Small intestine (tissue), 7 donors: Measurements from ENCODE around the gene SLC9C1. TPM values are rescaled to one million over a fixed set of nuclear protein-coding genes. Genes with fewer than 3 reads are reported as not detected.

ENCODE experiments used
- DNase-seq, 2 donors: peaks; one replicate each; pipeline versions ENCODE4 v3.0.0 to v3.0.0-alpha.2; 2013
- FAIRE-seq: peaks from 2 replicates; lab custom pipeline; 2012; peaks lifted over from hg19 to GRCh38; lab: Jason Lieb, UNC
- H3K27ac ChIP-seq, 3 donors: one replicate each; pipeline ENCODE4 v1.5.1; 2013; ENCODE audit warnings: low read length in 2 of 3, mild to moderate bottlenecking in 2 of 3, control low read depth in 1 of 3, inconsistent platforms in 1 of 3, low read depth in 1 of 3, moderate library complexity in 1 of 3
- H3K27me3 ChIP-seq, 3 donors: one replicate each; pipeline ENCODE4 v1.6.1; 2013; ENCODE audit warnings: low read length in 3 of 3, inconsistent platforms in 1 of 3; ENCODE audit not compliant: control insufficient read depth in 3 of 3, insufficient read depth in 3 of 3
- H3K36me3 ChIP-seq, 3 donors: one replicate each; pipeline ENCODE4 v1.6.1; 2013; ENCODE audit warnings: low read length in 3 of 3, inconsistent platforms in 1 of 3, low read depth in 1 of 3, mild to moderate bottlenecking in 1 of 3, moderate library complexity in 1 of 3; ENCODE audit not compliant: control insufficient read depth in 3 of 3, insufficient read depth in 2 of 3
- H3K4me1 ChIP-seq, 3 donors: one replicate each; pipeline ENCODE4 v1.6.1; 2013; ENCODE audit warnings: low read length in 2 of 3, inconsistent platforms in 1 of 3, low read depth in 1 of 3, mild to moderate bottlenecking in 1 of 3, moderate library complexity in 1 of 3; ENCODE audit not compliant: control insufficient read depth in 3 of 3, insufficient read depth in 2 of 3
- H3K4me3 ChIP-seq, 3 donors: one replicate each; pipeline ENCODE4 v1.5.1; 2013; ENCODE audit warnings: low read length in 3 of 3, control low read depth in 1 of 3, inconsistent platforms in 1 of 3, low read depth in 1 of 3, mild to moderate bottlenecking in 1 of 3, moderate library complexity in 1 of 3
- H3K9me3 ChIP-seq, 2 donors: one replicate each; pipeline ENCODE4 v1.6.1; 2013; ENCODE audit warnings: low read depth in 1 of 2, low read length in 1 of 2; ENCODE audit not compliant: control insufficient read depth in 2 of 2, insufficient read depth in 1 of 2
- WGBS, 3 donors: extraction: QIAGEN DNeasy Blood & Tissue Kit; methylation state at CpG; one replicate each; pipeline ENCODE4 v1.1.7; 2013; 5-methylcytosine and 5-hydroxymethylcytosine counted together
- polyA plus RNA-seq, 4 donors: library from polyadenylated mRNA; stranded (reverse) in 3 of 4; unstranded in 1 of 4; fragments of 200-250 nt in 3 of 4; fragments of 120-200 nt in 1 of 4; gene quantifications; one replicate each; pipeline versions ENCODE4 v1.2.1 to v1.2.3, GENCODE V29; 2013
- donor health status: healthy with polysubstance abuse.
- donor health status: control.
- donor health status: control.
- donor health status: Bipolar disorder and iron deficiency.
- donor health status: healthy.

Gene SLC9C1
- polyA plus RNA-seq, 4 donors = 0.06 to 0.18 TPM; not detected in 2

- Histone ChIP-seq H3K4me3 (no peak overlapping the region), H3K36me3 (peaks cover 0 to 5% (median 0%) of the 10 kb centered on the region in 3 donors), H3K9me3 (no peaks in the 10 kb centered on the region), H3K27me3 (peaks cover 0 to 3% (median 0%) of the 10 kb centered on the region in 3 donors), H3K27ac (no peak overlapping the region), H3K4me1 (peaks cover 0 to 23% (median 0%) of the 10 kb centered on the region in 3 donors)
- FAIRE-seq (no peak), DNase-seq (peak; percentile 11 to 46)
- WGBS, 3 donors = 44 to 65% (median 62%) methylated on average over 2 of the region's 2 CpGs
Observed at GRCh38 chr3:112096176-112096575, 197.8 kb downstream of the SLC9C1 start.

DNA sequence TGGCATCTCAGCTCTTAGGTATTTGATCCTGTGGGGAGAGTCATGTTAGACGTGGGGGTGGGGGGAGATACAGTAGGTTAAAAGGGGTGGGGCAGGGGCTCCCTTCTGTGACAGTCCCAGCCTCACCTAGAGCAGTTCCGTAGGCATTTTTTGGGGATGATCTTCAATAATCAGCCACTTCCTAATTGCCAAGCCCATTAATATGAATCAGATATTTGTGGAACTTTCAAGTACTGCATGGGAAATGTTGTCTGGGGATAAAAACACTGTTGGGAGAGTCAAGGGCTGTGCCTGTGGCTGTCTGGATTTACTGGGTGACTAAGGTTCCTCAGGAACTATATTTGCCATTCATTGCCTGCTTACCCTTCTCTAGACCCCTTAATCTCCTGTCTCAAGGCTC is 198.3 kb downstream of the SLC9C1 start:
- no peaks in the 10 kb centered on the region for H3K9me3 ChIP-seq
- WGBS, 3 donors = 27 to 46% (median 43%) methylated on average over 2 of the region's 2 CpGs
- peaks cover 0 to 5% (median 0%) of the 10 kb centered on the region in 3 donors for H3K36me3 ChIP-seq
- H3K27ac ChIP-seq = no peak overlapping the region
- DNase-seq (no peak), FAIRE-seq (no peak)
- peaks cover 0 to 3% (median 0%) of the 10 kb centered on the region in 3 donors for H3K27me3 ChIP-seq
- peaks cover 0 to 27% (median 2%) of the 10 kb centered on the region in 3 donors for H3K4me1 ChIP-seq
- no peak overlapping the region for H3K4me3 ChIP-seq

- FAIRE-seq (no peak), DNase-seq (no peak)
- Histone ChIP-seq H3K9me3 (no peaks in the 10 kb centered on the region), H3K27ac (peak overlapping the region in 2 of 3 donors; percentile 14 to 34), H3K4me1 (peaks cover 0 to 39% (median 4%) of the 10 kb centered on the region in 3 donors), H3K36me3 (peaks cover 0 to 5% (median 0%) of the 10 kb centered on the region in 3 donors), H3K27me3 (peaks cover 0 to 3% (median 0%) of the 10 kb centered on the region in 3 donors), H3K4me3 (no peak overlapping the region)
Observed at GRCh38 chr3:112093180-112093522, 200.9 kb downstream of the SLC9C1 start.

DNA sequence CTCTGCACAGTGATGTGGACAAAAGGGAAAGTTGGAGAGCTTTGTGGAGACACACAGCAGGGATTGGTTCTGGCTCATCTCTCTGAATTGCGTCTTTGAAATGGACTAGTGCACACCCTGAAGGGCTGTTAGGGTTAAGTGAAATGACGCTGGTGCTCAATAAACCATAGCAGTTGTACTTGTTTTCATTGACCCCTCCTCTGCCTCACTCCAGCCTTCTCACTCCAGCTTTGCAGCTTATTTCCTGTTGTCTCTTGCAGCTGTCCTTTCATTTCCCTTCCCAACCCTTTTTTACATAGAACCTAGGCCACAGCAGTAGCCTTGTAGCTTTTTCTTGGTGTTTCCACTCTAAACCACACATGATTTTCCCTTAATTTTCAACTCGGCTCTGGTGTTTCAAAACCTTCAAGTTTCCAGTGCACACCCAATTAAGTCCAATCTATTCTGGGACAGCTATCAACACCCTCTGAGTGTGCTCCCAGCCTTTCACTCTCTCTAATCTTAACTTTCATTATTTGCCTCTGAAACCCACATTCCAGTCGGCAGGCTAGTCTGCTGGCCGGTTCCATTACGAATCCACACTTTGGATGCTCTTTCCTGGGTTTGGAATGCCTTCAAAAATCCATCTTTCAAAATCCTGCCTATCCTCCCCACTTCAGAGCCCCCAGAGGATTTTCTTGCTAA is 201.4 kb downstream of the SLC9C1 start:
- Histone ChIP-seq H3K36me3 (peaks cover 0 to 5% (median 0%) of the 10 kb centered on the region in 3 donors), H3K4me3 (no peak overlapping the region), H3K27me3 (peaks cover 0 to 5% (median 0%) of the 10 kb centered on the region in 3 donors), H3K9me3 (no peaks in the 10 kb centered on the region), H3K4me1 (peaks cover 0 to 42% (median 4%) of the 10 kb centered on the region in 3 donors), H3K27ac (peak overlapping the region in 2 of 3 donors; percentile 14 to 34)
- DNase-seq (peak; percentile 15 to 50), FAIRE-seq (no peak)
- 43 to 47% (median 47%) methylated on average over 6 of the region's 6 CpGs for WGBS, 3 donors

DNA sequence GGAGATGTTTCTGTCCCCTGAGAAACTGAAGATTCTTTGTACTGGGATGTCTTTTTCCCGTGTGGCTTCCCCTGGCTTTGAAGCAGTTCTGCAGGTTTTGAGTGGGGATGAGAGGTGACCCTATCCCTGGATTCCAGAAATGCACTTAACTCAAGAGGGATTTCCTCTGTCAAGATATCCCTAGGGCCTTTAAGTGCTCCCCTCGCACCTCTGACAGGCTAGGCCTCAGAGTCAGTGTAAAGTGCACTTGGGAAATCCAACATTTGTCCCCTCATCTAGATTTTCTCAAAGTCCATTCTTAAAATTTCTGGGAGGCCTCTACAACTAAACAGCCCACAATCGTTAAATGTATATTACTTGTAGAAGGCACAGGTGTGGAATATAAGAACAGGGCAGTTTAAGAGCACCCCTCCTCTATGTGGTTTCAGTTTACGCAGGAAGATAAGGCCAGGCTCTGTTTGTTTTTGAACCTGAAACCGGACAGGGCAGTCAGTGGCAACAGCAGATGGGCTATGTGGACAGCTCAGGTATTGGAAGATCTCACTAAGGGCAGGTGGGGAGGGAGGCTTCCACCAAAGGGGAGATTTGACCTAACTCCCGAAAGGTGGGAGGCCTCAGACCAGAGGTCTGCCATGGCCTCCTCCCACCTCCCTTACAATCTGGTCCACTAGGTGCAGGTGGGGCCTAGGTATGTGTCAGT is 203.0 kb downstream of the SLC9C1 start:
- 33 to 60% (median 42%) methylated on average over 6 of the region's 6 CpGs for WGBS, 3 donors
- peaks cover 0 to 5% (median 0%) of the 10 kb centered on the region in 3 donors for H3K36me3 ChIP-seq
- peaks cover 0 to 38% (median 4%) of the 10 kb centered on the region in 3 donors for H3K4me1 ChIP-seq
- FAIRE-seq (no peak), DNase-seq (peak; percentile 56 to 71)
- peaks cover 0 to 5% (median 0%) of the 10 kb centered on the region in 3 donors for H3K27me3 ChIP-seq
- no peaks in the 10 kb centered on the region for H3K9me3 ChIP-seq
- H3K4me3 ChIP-seq = no peak overlapping the region
- H3K27ac ChIP-seq = peak overlapping the region in 2 of 3 donors; percentile 66 to 74

Other genes starting within 250 kb of the SLC9C1 start
- 10 to 100 TPM in 1 of 4 donors, 1 to 10 TPM in 3; 3.8 to 20.1 (median 5.2) TPM for gene C3orf52, start 207.8 kb downstream of the SLC9C1 start, polyA plus RNA-seq
- gene GCSAM, start 161.0 kb downstream of the SLC9C1 start, polyA plus RNA-seq = 1 to 10 TPM in 2 of 4 donors, under 1 TPM in 1, not detected in 1; 0.54 to 4.2 (median 1.3) TPM
- gene CD200, start 38.9 kb upstream of the SLC9C1 start, polyA plus RNA-seq = 1 to 10 TPM in 3 of 4 donors, not detected in 1; 1.1 to 9.6 (median 7.9) TPM
- under 1 TPM; 0.27 to 0.67 (median 0.52) TPM for gene BTLA, start 205.3 kb upstream of the SLC9C1 start, polyA plus RNA-seq